SH-SY5Y (cell line): ENCODE data around the gene SLC35G1.

ENCODE experiments used
- GATA2 ChIP-seq: IDR thresholded peaks from 2 replicates; pipeline ENCODE4 v1.6.1; 2011; ENCODE audit warnings: mild to moderate bottlenecking, low read depth, low read length
- GATA3 ChIP-seq: IDR thresholded peaks from 2 replicates; pipeline ENCODE4 v1.6.1; 2011; ENCODE audit warnings: low read depth, mild to moderate bottlenecking, low read length, moderate library complexity

The SLC35G1 gene

DNA sequence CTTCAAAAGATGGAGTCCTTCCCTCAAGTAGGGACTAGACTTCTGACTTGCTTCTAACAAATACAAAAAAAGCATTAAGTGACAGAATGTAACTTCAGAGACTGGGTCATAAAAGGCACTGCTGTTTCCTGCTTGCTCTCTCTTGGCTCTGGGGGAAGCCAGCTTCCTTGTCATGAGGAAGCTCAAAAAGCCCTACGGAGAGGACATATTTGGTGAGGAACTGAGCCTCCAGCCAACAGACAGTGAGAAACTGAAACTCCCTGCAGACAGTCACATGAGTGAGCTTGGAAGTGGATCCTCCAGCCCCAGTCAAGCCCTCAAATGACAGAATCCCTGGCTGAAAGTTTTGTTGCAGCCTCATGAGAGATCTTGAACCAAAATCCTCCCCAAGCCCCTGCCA, 26.3 kb upstream of the SLC35G1 start:
- no peak for TF ChIP-seq GATA2
- no peak for TF ChIP-seq GATA3

DNA sequence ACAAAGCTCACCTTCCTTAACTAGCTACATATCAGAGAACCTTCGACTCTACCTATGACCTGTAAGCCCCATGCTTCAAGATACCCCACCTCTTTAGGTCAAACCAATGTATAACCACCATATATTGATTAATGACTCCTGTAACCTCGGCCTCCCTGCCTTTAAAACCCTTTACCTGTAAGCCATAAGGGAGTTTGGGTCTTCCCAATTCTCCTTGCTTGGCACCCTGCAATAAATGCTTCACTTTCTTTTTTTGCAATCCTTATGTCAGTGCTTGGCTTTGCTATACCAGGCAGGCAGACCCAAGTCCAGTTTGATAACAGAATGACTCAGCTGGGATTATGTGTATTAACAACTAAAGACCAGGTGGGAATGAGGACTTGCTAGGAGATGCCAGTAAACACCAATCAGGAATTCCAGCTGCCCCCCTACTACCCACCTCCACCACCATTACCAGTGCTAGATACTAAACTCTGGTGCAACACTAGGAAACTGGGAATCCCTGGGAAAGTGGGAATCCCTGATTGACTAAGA, 22.0 kb upstream of the SLC35G1 start:
- TF ChIP-seq GATA3 = no peak
- no peak for TF ChIP-seq GATA2

DNA sequence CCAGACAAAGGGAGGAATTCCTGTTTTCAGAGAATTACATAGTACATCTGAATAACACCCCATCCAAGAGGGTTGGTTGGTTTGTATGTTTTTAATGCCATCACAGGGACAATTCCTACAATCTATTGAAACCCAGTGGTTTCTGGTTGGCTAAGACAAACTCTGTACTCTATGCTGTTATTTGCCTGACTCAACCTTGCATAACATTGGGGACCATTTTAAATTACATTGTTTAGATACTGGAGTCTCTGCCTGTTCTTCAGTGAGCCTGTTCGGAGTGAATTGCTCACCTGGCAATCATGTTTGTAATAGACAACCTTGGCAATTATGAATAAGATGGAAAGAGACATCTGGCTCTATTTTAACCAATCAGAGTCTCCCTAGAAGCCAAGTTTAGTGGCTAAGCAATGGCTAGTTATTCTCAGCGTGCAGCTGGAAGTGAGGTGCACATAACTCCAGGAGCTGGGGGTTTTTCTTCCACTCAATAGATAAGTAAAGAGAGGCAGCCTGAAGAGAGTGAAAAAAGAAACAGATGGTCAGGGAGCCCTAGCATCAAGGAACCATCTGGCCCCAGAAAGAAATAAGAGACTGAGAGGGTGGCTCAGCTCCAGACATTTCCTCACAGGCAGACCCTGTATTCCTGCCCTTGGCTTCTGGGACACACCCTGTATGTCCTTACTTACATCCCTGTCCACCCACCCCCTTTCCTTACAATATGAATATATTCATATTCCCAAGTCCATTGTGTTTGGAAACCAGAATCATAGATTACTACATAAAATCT, 21.2 kb upstream of the SLC35G1 start:
- TF ChIP-seq GATA2 (no peak), GATA3 (no peak)

DNA sequence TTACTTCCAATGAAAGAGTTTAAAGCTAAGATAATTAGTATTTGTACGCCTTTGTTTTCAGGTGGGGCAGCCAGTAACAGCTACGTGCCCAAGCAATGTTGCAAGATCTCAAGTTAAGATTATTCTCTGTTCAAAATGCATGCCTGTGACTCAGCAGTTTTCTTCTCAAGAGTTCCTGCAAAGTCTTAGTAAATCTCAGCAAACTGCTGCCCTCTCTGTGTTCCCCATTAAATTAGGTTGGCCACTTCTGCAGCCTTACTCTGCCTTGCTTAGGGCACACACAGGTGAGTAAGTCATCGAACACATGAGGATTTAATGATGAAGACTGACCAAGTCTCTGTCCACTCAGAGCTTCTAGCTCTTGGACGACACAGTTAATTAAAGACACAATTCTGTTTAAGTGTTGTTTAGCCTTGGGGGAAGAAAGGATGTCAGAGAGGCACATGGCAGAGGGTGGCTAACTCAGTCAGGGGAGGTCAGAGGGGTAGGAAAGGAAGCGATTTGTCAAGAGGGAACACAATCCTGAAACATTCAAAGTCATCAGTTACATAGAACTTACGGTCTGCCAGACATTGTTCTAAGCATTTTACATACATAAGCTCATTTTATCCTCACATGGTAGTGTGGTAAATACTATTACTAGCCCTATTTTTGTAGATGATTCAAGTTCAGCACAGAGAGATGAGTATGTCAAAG, 20.2 kb upstream of the SLC35G1 start:
- TF ChIP-seq GATA2 = no peak
- no peak for TF ChIP-seq GATA3

DNA sequence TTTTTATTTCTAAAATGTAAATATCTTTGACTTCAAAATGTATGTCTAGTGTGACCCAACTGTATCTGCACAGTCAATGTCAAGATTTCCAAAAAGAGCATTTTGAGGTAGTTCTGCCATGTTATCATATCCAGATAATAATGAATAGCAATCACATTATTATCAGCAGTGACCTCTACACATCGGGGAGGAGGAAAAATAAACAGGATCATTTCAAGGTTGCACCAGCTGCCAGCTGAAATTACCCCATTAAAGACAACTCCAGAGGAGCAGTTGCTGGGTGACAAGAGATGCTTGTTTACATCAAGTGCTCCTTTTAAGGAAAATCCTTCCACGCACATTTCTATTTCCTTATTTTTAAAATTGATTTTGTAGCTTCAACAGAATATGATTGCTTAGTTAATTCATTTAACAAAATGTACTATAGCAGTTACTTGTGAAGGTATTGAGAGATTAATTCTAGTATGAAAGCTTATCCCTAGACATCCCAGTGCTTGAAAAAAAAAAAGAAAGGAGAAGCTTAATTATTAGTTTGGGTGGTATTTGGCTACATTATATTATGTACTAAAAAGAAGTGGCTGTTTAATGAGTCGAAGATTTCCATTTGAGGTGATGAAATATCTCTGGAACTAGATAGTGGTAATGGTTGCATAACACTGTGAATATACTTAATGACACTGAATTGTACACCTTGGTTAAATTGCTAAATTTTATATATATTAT, 19.3 kb upstream of the SLC35G1 start:
- no peak for TF ChIP-seq GATA2
- no peak for TF ChIP-seq GATA3

DNA sequence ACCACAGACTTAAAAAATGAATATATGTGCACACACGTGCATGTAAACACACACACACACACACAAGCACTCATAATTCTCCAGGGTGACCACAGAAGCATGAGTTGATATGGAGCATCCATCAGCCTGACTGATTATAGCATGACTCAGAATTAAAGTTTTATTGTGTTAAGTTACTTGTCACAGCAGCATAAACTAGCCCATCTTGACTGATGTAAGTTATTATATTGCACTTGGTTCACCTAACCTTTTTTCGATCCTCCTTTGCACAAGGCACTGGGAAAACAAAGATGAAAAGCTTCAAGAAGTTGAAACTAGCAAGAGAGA, 18.8 kb upstream of the SLC35G1 start:
- TF ChIP-seq GATA2 = no peak
- TF ChIP-seq GATA3 = no peak

DNA sequence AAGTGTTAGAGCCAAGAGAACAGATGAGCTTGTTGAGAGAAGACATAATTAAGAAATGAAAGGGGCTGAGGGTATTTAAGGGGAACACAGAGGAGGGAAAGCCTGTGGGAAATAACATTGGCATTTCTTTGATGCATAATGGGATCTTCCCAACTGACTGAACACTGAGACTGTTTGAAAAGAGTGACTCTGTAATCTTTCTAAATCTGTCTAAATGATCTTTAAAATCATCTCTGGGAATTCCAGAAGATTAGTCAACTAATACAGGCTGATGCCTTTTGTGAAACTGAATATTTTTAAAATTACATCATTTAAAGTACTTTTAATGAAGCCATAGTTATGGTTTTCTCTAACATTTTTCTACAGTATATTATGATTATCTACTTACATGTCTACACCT, 17.4 kb upstream of the SLC35G1 start:
- TF ChIP-seq GATA2 (no peak), GATA3 (no peak)

DNA sequence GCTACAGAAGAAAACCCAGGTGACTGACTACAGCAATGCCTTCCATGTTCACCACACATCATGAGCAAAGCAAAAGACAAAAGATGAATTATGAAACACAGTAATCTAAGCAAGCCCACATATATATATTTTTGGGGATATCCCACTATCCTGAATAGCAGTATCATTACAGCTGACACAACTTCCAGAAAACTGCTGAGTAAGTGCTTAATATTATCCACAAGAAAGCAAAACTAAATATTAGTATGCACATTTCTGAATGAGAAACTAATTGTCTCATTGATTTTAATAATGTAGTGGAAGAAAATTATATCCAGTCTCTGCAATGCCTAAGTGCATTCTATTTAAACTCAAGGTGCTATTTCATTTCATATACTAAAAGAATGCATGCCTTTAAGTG, 14.5 kb upstream of the SLC35G1 start:
- TF ChIP-seq GATA3 = no peak
- TF ChIP-seq GATA2 = no peak

DNA sequence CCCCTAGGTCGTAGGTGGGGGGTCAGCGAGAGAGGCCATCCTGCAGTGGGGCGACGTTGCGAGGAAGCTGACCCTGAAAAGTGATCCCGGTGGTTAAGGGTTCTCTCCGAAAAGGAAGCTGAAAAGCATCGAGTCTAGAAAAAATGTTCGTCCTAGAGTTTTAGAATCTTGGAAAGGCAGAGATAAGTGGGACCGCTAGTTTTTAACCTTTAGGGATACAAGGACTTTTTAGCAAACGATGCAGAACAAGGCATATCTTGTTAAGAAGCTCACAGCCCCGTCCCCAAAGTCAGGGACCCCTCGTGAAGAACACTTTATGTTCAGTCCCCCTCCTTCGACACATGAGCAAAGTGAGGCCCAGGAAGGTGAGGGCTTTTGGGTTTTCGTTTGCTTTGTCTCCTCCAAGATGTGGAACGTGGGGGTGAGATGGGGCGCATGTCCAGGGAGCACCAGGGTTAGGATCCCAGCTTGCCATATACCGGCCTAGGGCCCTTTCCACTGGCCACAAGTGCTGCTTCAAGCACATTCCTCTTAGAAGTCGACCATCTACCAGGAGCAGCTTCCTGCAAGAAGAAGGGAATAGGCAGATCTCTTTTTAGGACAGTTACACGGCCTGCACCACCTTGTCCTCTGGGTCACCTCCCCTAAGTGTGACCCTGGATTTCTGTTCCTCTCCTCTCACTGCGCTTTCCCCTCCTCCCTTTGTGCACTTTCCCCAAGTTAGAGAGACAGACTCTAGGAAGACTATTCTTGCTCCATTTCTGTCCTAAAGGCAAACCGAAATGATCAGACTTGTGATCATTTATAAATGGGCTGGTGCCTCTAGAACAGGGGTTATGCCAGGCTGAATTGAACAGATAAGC, 969 bp downstream of the SLC35G1 start:
- TF ChIP-seq GATA3 = no peak
- TF ChIP-seq GATA2 = no peak

DNA sequence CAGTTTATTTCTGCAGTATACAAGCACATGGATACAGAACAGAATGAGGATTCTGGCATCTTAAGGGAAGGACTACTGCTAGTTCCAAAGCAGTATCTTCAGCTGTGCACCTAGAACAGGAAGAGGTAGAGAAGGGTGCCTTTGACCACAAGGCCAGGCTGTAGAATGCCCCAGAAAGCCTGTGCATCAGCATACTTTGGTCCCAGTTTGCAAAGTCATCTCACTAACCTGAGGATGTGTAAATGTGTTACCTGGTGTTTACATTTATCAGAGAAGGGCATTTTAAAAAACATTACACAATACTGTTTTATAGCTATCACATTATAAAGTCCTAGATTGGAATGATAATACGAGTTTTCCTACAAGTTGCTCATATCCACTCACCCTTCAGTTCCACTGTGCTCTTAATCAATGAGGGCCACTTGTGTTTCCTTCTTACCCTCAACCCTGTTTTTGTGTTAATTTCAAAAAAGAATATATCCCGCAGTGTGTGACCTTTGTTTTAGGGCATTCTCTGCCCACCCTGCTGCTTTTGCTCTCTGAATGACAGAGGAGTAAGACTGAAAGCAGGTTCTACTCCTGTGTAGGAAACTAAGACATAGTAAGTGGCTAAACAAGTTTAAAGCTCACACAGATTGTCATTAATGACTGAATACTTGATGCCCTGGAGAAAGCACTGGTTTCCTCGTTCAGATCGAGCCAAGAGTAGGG, 3.4 kb downstream of the SLC35G1 start:
- TF ChIP-seq GATA3 = no peak
- TF ChIP-seq GATA2 = no peak

DNA sequence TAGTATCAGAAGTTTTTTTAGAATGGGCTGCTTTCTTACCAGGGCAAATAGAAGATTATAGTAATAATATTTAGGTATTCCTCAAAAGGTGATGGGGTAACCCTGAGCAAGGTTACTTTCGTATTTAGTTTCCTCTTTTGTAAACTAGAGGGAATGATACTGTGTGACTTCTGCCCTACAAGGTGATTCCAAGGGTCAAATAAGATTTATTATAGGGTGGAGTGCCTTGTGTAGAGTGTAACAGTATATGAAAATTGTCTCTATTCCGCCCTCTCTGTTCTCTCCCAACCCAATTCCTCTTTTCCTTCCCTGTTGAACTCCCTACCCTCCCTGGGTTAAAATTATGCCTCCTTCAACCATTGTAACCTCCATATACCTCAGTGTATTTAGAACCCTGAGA, 5.3 kb downstream of the SLC35G1 start:
- TF ChIP-seq GATA3 (no peak), GATA2 (no peak)

DNA sequence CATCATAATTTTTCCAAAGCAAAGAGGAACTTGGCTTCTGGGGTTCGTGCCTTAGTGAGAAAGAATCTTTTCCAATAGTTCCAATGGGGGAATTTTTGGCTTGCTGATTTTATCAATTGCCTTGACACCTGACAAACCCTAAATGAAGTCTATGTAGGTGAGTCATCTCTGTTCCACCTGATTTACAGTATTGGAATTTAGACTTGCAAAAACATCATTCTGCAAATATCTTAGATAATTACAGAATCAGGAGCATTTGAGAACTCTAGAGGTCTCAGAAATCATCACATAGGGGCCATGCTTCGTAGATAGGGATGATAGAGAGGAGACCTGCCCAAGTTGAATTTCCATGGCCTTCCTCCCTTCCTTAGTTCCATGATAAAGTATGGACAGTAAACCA, 9.3 kb downstream of the SLC35G1 start:
- TF ChIP-seq GATA3 = no peak
- TF ChIP-seq GATA2 = no peak

DNA sequence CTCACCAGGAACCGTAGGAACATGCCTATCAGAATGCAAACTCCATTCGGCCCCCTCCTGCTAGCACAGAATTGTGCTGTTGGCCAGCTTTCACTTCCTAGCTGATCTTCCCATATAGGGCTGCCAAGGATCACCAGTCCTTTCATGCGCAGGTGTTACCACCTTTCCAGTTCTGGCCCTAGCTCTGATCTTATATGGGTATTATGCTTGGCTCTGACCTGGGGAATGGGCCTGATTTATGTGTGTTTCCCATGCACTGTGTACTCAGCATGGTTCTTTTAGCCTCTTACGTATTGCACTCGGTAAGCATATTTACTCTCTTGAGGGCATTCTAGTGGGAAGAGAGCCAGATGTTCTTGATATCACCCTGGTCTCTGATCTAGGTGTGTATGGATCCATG, 11.1 kb downstream of the SLC35G1 start:
- TF ChIP-seq GATA3 (no peak), GATA2 (no peak)
